Panc1 (cell line): ENCODE measurements around the gene SAMD4A.

Source experiments
- POLR2AphosphoS5 ChIP-seq: IDR thresholded peaks from 2 replicates; pipeline ENCODE4 v1.6.1; 2012; ENCODE audit warnings: mild to moderate bottlenecking, low read depth, low read length, moderate library complexity
- TCF7L2 ChIP-seq: IDR thresholded peaks from 2 replicates; pipeline ENCODE4 v1.6.1; 2011; ENCODE audit warnings: mild to moderate bottlenecking, low read depth, low read length, inconsistent platforms
- TF ChIP-seq, protein P1 (sequence below): fragments of 450-650 bp; IDR thresholded peaks from 2 replicates; pipeline ENCODE4 v1.5.1; 2017; ENCODE audit warnings: mild to moderate bottlenecking

DNA sequence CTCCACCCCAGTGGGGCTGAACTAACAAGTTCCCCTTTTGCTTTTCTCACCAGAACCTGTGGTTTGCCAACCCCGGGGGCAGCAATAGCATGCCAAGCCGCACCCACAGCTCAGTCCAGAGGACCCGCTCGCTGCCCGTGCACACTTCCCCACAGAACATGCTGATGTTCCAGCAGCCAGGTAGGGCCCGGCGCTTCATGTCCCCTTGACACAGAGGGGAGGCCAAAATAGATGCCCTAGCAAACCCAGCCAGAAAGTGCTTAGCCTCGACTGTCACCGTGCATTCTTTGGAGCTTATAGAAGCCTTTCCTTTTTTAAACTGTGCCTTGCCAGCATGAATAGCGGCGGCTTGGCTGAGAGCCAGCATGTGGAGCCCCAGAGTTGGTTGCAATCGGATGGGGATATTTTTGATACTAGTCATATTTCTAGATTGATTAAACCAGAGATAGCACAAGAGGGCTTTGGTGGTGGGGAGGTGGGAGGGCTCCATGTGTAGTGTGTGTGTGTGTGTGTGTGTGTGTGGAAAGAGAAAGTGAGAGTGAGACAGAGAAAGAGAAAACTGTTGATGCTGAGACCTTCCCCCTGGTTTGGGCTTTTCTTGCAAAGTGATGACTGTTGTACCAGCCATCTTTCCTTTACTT is 209.6 kb downstream of the SAMD4A start:
- no peak for TF ChIP-seq TCF7L2
- TF ChIP-seq, protein P1, sequence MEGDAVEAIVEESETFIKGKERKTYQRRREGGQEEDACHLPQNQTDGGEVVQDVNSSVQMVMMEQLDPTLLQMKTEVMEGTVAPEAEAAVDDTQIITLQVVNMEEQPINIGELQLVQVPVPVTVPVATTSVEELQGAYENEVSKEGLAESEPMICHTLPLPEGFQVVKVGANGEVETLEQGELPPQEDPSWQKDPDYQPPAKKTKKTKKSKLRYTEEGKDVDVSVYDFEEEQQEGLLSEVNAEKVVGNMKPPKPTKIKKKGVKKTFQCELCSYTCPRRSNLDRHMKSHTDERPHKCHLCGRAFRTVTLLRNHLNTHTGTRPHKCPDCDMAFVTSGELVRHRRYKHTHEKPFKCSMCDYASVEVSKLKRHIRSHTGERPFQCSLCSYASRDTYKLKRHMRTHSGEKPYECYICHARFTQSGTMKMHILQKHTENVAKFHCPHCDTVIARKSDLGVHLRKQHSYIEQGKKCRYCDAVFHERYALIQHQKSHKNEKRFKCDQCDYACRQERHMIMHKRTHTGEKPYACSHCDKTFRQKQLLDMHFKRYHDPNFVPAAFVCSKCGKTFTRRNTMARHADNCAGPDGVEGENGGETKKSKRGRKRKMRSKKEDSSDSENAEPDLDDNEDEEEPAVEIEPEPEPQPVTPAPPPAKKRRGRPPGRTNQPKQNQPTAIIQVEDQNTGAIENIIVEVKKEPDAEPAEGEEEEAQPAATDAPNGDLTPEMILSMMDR = no peak
- TF ChIP-seq POLR2AphosphoS5 = no peak
